Osteocyte (in vitro differentiated cells): Measurements from ENCODE around the gene CEACAM21. TPM values are rescaled to one million over a fixed set of nuclear protein-coding genes. Genes with fewer than 3 reads are reported as not detected.
"Not testable (repeated sequence)": the region's sequence is repeated elsewhere in the genome, so short reads cannot be mapped to it uniquely, and the experiment has no call there.

ENCODE experiments used
- DNase-seq: peaks from one replicate; pipeline ENCODE4 v3.0.0; 2021; ENCODE audit warnings: mixed read lengths; ENCODE audit not compliant: unreplicated experiment; ENCODE audit errors: extremely low spot score
- H3K27ac Mint-ChIP-seq: one replicate; pipeline ENCODE4 v1.8.0; 2021; ENCODE audit warnings: mild to moderate bottlenecking, mixed read lengths; ENCODE audit not compliant: unreplicated experiment
- H3K27me3 Mint-ChIP-seq: one replicate; pipeline ENCODE4 v1.8.0; 2021; ENCODE audit warnings: mixed read lengths; ENCODE audit not compliant: unreplicated experiment
- H3K36me3 Mint-ChIP-seq: one replicate; pipeline ENCODE4 v1.8.0; 2021; ENCODE audit warnings: mixed read lengths; ENCODE audit not compliant: unreplicated experiment
- H3K4me1 Mint-ChIP-seq: one replicate; pipeline ENCODE4 v1.8.0; 2021; ENCODE audit warnings: mixed read lengths; ENCODE audit not compliant: unreplicated experiment
- H3K4me3 Mint-ChIP-seq: one replicate; pipeline ENCODE4 v1.8.0; 2021; ENCODE audit warnings: mild to moderate bottlenecking, moderate library complexity, mixed read lengths; ENCODE audit not compliant: unreplicated experiment
- H3K9me3 Mint-ChIP-seq: one replicate; pipeline ENCODE4 v1.8.0; 2021; ENCODE audit warnings: mixed read lengths; ENCODE audit not compliant: unreplicated experiment
- total RNA-seq: library from RNA; stranded (reverse); gene quantifications from 2 replicates; pipeline ENCODE4 v1.2.1, GENCODE V29; 2021
- TF ChIP-seq, protein P1 (sequence below): fragments of 200-600 bp; sonication (generic); IDR thresholded peaks from 2 replicates; pipeline ENCODE4 v1.5.0; 2021; ENCODE audit warnings: antibody characterized with exemption, mild to moderate bottlenecking, moderate library complexity

Gene CEACAM21
- total RNA-seq, 1 donor from 2014 or later, result not detected

GRCh38 chr19:41577144-41577830, 1.3 kb downstream of the CEACAM21 start:
- H3K36me3 Mint-ChIP-seq, result no peaks in the 10 kb centered on the region
- H3K9me3 Mint-ChIP-seq, result peaks cover 13% of the 10 kb centered on the region
- H3K4me1 Mint-ChIP-seq, result no peaks in the 10 kb centered on the region
- TF ChIP-seq, protein P1, sequence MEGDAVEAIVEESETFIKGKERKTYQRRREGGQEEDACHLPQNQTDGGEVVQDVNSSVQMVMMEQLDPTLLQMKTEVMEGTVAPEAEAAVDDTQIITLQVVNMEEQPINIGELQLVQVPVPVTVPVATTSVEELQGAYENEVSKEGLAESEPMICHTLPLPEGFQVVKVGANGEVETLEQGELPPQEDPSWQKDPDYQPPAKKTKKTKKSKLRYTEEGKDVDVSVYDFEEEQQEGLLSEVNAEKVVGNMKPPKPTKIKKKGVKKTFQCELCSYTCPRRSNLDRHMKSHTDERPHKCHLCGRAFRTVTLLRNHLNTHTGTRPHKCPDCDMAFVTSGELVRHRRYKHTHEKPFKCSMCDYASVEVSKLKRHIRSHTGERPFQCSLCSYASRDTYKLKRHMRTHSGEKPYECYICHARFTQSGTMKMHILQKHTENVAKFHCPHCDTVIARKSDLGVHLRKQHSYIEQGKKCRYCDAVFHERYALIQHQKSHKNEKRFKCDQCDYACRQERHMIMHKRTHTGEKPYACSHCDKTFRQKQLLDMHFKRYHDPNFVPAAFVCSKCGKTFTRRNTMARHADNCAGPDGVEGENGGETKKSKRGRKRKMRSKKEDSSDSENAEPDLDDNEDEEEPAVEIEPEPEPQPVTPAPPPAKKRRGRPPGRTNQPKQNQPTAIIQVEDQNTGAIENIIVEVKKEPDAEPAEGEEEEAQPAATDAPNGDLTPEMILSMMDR, result no peak
- H3K27ac Mint-ChIP-seq, result no peak overlapping the region
- no peak overlapping the region for H3K4me3 Mint-ChIP-seq
- peaks cover 13% of the 10 kb centered on the region for H3K27me3 Mint-ChIP-seq
- DNase-seq, result no peak

DNA sequence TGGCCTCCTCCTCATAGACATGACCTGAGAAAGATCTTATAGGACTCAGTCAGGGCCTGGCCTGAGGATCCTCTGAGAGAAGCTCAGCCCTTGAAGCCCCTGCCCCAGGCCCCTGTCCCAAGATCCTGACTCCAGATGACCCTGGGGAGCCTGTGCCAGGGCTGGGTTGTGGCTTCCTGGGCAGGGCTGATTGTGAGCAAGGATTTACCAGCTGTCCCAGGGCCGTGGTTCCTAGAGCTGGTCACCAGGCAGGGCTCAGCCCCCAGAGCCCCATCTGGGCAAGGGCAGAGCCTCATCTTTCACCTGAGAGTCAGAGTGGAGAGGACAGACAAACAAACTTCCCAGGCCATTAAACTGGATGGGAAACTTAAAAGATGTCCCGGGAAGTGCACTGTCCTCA, 1.9 kb downstream of the CEACAM21 start:
- Mint-ChIP-seq H3K9me3 (peaks cover 14% of the 10 kb centered on the region), H3K36me3 (no peaks in the 10 kb centered on the region), H3K4me3 (no peak overlapping the region), H3K27me3 (peaks cover 13% of the 10 kb centered on the region), H3K27ac (no peak overlapping the region), H3K4me1 (no peaks in the 10 kb centered on the region)
- DNase-seq, result peak; percentile 77
- TF ChIP-seq, protein P1, result no peak

DNA sequence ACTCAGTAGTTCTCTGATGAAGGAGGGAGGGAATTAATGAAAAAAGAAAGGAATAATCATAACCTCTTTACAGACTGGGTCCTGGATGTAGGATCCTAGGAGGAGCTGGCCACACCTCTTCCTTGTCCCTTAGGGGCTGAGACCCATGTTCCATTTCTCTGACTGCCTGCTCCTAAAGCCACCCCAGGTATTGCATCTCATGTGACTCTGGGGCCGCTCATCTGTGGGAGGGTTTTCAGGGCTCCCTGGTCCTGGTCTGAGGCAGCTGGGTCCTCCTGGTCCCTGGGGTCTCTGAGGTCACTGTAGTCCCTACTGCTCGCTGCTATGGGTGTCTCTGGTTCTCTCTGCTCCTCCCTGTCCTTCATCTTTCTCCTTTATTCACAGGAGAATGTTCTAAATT, 2.9 kb downstream of the CEACAM21 start:
- Mint-ChIP-seq H3K4me1 (no peaks in the 10 kb centered on the region), H3K27ac (no peak overlapping the region), H3K9me3 (peaks cover 24% of the 10 kb centered on the region), H3K27me3 (peaks cover 6% of the 10 kb centered on the region), H3K4me3 (no peak overlapping the region), H3K36me3 (no peaks in the 10 kb centered on the region)
- peak; percentile 51 for DNase-seq
- TF ChIP-seq, protein P1, result no peak

DNA sequence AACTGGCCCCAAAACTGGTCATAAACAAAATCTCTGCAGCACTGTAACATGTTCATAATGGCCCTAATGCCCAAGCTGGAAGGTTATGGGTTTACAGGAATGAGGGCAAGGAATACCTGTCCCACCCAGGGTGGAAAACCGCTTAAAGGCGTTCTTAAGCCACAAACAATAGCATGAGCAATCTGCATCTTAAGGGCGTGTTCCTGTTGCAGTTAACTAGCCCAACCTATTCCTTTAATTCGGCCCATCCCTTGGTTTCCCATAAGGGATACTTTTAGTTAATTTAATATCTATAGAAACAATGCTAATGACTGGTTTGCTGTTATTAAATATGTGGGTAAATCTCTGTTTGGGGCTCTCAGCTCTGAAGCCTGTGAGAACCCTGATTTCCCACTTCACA, 5.1 kb downstream of the CEACAM21 start:
- H3K4me1 Mint-ChIP-seq, DNase-seq, H3K27ac Mint-ChIP-seq, H3K4me3 Mint-ChIP-seq, H3K27me3 Mint-ChIP-seq, H3K36me3 Mint-ChIP-seq: not testable (repeated sequence)
- H3K9me3 Mint-ChIP-seq, result peaks cover 25% of the 10 kb centered on the region

DNA sequence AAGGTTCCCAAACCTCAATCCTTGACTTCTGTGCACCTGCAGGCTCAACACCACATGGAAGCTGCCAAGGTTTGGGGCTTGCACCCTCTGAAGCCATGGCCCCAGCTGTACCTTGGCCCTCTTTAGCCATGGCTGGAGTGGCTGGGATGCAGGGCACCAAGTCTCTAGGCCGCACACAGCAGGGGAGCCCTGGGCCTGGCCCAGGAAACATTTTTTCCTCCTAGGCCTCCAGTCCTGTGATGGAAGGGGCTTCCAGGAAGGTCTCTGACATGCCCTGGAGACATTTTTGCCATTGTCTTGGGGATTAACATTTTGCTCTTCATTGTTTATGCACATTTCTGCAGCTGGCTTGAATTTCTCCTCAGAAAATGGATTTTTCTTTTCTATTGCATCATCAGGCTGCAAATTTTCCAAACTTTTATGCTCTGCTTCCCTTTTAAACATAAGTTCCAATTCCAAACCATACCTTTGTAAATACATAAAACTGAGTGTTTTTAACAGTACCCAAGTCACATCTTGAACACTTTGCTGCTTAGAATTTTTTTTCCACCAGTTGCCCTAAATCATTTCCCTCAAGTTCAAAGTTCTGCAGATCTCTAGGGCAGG, 6.7 kb downstream of the CEACAM21 start:
- H3K27ac Mint-ChIP-seq, H3K27me3 Mint-ChIP-seq, H3K4me3 Mint-ChIP-seq, H3K4me1 Mint-ChIP-seq, H3K36me3 Mint-ChIP-seq: not testable (repeated sequence)
- DNase-seq, result peak; percentile 53
- peaks cover 25% of the 10 kb centered on the region for H3K9me3 Mint-ChIP-seq

- no peaks in the 10 kb centered on the region for H3K4me1 Mint-ChIP-seq
- no peak overlapping the region for H3K4me3 Mint-ChIP-seq
- no peaks in the 10 kb centered on the region for H3K27me3 Mint-ChIP-seq
- DNase-seq, result peak; percentile 65
- TF ChIP-seq, protein P1, result no peak
- no peaks in the 10 kb centered on the region for H3K36me3 Mint-ChIP-seq
- no peak overlapping the region for H3K27ac Mint-ChIP-seq
- H3K9me3 Mint-ChIP-seq, result peaks cover 25% of the 10 kb centered on the region
Measured at GRCh38 chr19:41584260-41584810, 8.4 kb downstream of the CEACAM21 start.
